ENCODE results near the gene BCLAF1.

The BCLAF1 gene

GRCh38 chr6:136304410-136304809 is 14.8 kb upstream of the BCLAF1 start:
- Histone ChIP-seq H3K27me3 (ENCODE audit: insufficient read depth, low read length) (peaks cover 5% of the 10 kb centered on the region), H3K9me3 (ENCODE audit: low read length) (no peaks in the 10 kb centered on the region), H3K4me1 (ENCODE audit: insufficient read depth, low read length) (peaks cover 8% of the 10 kb centered on the region), H2AFZ (ENCODE audit: low read depth, low read length) (no peak overlapping the region), H3K36me3 (ENCODE audit: insufficient read depth, low read length) (no peaks in the 10 kb centered on the region), H3K4me3 (ENCODE audit: low read length) (no peak overlapping the region)

GRCh38 chr6:136303516-136303915 is 13.9 kb upstream of the BCLAF1 start:
- no peaks in the 10 kb centered on the region for H3K36me3 ChIP-seq (ENCODE audit: insufficient read depth, low read length)
- no peak overlapping the region for H3K4me3 ChIP-seq (ENCODE audit: low read length)

GRCh38 chr6:136294621-136295020 is 5.0 kb upstream of the BCLAF1 start:
- Histone ChIP-seq H3K4me3 (ENCODE audit: low read length) (no peak overlapping the region), H3K9me3 (ENCODE audit: low read length) (no peaks in the 10 kb centered on the region), H3K36me3 (ENCODE audit: insufficient read depth, low read length) (no peaks in the 10 kb centered on the region), H3K27me3 (ENCODE audit: insufficient read depth, low read length) (no peaks in the 10 kb centered on the region), H3K4me1 (ENCODE audit: insufficient read depth, low read length) (peaks cover 9% of the 10 kb centered on the region), H2AFZ (ENCODE audit: low read depth, low read length) (no peak overlapping the region)

More at GRCh38 chr6:136303516-136303915, 13.9 kb upstream of the BCLAF1 start:
- H3K9me3 ChIP-seq (ENCODE audit: low read length), result no peaks in the 10 kb centered on the region
- peaks cover 5% of the 10 kb centered on the region for H3K27me3 ChIP-seq (ENCODE audit: insufficient read depth, low read length)
- no peak overlapping the region for H2AFZ ChIP-seq (ENCODE audit: low read depth, low read length)
- H3K4me1 ChIP-seq (ENCODE audit: insufficient read depth, low read length), result peaks cover 8% of the 10 kb centered on the region

GRCh38 chr6:136290410-136291010 is 864 bp upstream of the BCLAF1 start:
- no peaks in the 10 kb centered on the region for H3K27me3 ChIP-seq (ENCODE audit: insufficient read depth, low read length)
- peaks cover 22% of the 10 kb centered on the region for H3K4me1 ChIP-seq (ENCODE audit: insufficient read depth, low read length)
- peak overlapping the region; percentile 92 for H3K4me3 ChIP-seq (ENCODE audit: low read length)
- H2AFZ ChIP-seq (ENCODE audit: low read depth, low read length), result peak overlapping the region; percentile 47
- H3K36me3 ChIP-seq (ENCODE audit: insufficient read depth, low read length), result no peaks in the 10 kb centered on the region
- no peaks in the 10 kb centered on the region for H3K9me3 ChIP-seq (ENCODE audit: low read length)

- Histone ChIP-seq H3K4me1 (ENCODE audit: insufficient read depth, low read length) (peaks cover 25% of the 10 kb centered on the region), H2AFZ (ENCODE audit: low read depth, low read length) (peak overlapping the region; percentile 39), H3K9me3 (ENCODE audit: low read length) (no peaks in the 10 kb centered on the region), H3K27me3 (ENCODE audit: insufficient read depth, low read length) (no peaks in the 10 kb centered on the region), H3K36me3 (ENCODE audit: insufficient read depth, low read length) (no peaks in the 10 kb centered on the region), H3K4me3 (ENCODE audit: low read length) (peak overlapping the region; percentile 92)
Measured at GRCh38 chr6:136289327-136289578, 393 bp downstream of the BCLAF1 start.

- Histone ChIP-seq H3K36me3 (ENCODE audit: insufficient read depth, low read length) (no peaks in the 10 kb centered on the region), H3K9me3 (ENCODE audit: low read length) (no peaks in the 10 kb centered on the region), H3K27me3 (ENCODE audit: insufficient read depth, low read length) (no peaks in the 10 kb centered on the region), H3K4me1 (ENCODE audit: insufficient read depth, low read length) (peaks cover 25% of the 10 kb centered on the region), H3K4me3 (ENCODE audit: low read length) (peak overlapping the region; percentile 92), H2AFZ (ENCODE audit: low read depth, low read length) (no peak overlapping the region)
Measured at GRCh38 chr6:136288566-136289326, 900 bp downstream of the BCLAF1 start.

GRCh38 chr6:136284909-136285308 is 4.7 kb downstream of the BCLAF1 start:
- Histone ChIP-seq H3K27me3 (ENCODE audit: insufficient read depth, low read length) (no peaks in the 10 kb centered on the region), H3K9me3 (ENCODE audit: low read length) (no peaks in the 10 kb centered on the region), H3K36me3 (ENCODE audit: insufficient read depth, low read length) (peaks cover 19% of the 10 kb centered on the region), H3K4me3 (ENCODE audit: low read length) (no peak overlapping the region), H2AFZ (ENCODE audit: low read depth, low read length) (no peak overlapping the region), H3K4me1 (ENCODE audit: insufficient read depth, low read length) (peaks cover 19% of the 10 kb centered on the region)

- H3K9me3 ChIP-seq (ENCODE audit: low read length), result no peaks in the 10 kb centered on the region
- H2AFZ ChIP-seq (ENCODE audit: low read depth, low read length), result no peak overlapping the region
- H3K4me3 ChIP-seq (ENCODE audit: low read length), result no peak overlapping the region
- peaks cover 33% of the 10 kb centered on the region for H3K36me3 ChIP-seq (ENCODE audit: insufficient read depth, low read length)
- no peaks in the 10 kb centered on the region for H3K27me3 ChIP-seq (ENCODE audit: insufficient read depth, low read length)
- H3K4me1 ChIP-seq (ENCODE audit: insufficient read depth, low read length), result peaks cover 13% of the 10 kb centered on the region
Measured at GRCh38 chr6:136282906-136283305, 6.7 kb downstream of the BCLAF1 start.

GRCh38 chr6:136280032-136280609 is 9.5 kb downstream of the BCLAF1 start:
- no peak overlapping the region for H2AFZ ChIP-seq (ENCODE audit: low read depth, low read length)
- H3K27me3 ChIP-seq (ENCODE audit: insufficient read depth, low read length), result no peaks in the 10 kb centered on the region
- peaks cover 49% of the 10 kb centered on the region for H3K36me3 ChIP-seq (ENCODE audit: insufficient read depth, low read length)
- no peaks in the 10 kb centered on the region for H3K9me3 ChIP-seq (ENCODE audit: low read length)
- peaks cover 6% of the 10 kb centered on the region for H3K4me1 ChIP-seq (ENCODE audit: insufficient read depth, low read length)
- H3K4me3 ChIP-seq (ENCODE audit: low read length), result no peak overlapping the region

GRCh38 chr6:136274062-136274461 is 15.6 kb downstream of the BCLAF1 start:
- H3K36me3 ChIP-seq (ENCODE audit: insufficient read depth, low read length), result peaks cover 80% of the 10 kb centered on the region
- no peak overlapping the region for H2AFZ ChIP-seq (ENCODE audit: low read depth, low read length)

GRCh38 chr6:136265101-136265500 is 24.5 kb downstream of the BCLAF1 start:
- H3K27me3 ChIP-seq (ENCODE audit: insufficient read depth, low read length), result no peaks in the 10 kb centered on the region
- peaks cover 91% of the 10 kb centered on the region for H3K36me3 ChIP-seq (ENCODE audit: insufficient read depth, low read length)
- H3K4me3 ChIP-seq (ENCODE audit: low read length), result no peak overlapping the region
- H3K4me1 ChIP-seq (ENCODE audit: insufficient read depth, low read length), result no peaks in the 10 kb centered on the region
- no peaks in the 10 kb centered on the region for H3K9me3 ChIP-seq (ENCODE audit: low read length)
- H2AFZ ChIP-seq (ENCODE audit: low read depth, low read length), result no peak overlapping the region

More at GRCh38 chr6:136274062-136274461, 15.6 kb downstream of the BCLAF1 start:
- Histone ChIP-seq H3K4me1 (ENCODE audit: insufficient read depth, low read length) (no peaks in the 10 kb centered on the region), H3K9me3 (ENCODE audit: low read length) (no peaks in the 10 kb centered on the region), H3K27me3 (ENCODE audit: insufficient read depth, low read length) (no peaks in the 10 kb centered on the region), H3K4me3 (ENCODE audit: low read length) (no peak overlapping the region)

GRCh38 chr6:136262940-136263339 is 26.7 kb downstream of the BCLAF1 start:
- H3K9me3 ChIP-seq (ENCODE audit: low read length), result no peaks in the 10 kb centered on the region
- H3K4me1 ChIP-seq (ENCODE audit: insufficient read depth, low read length), result no peaks in the 10 kb centered on the region
- peaks cover 89% of the 10 kb centered on the region for H3K36me3 ChIP-seq (ENCODE audit: insufficient read depth, low read length)
- no peak overlapping the region for H3K4me3 ChIP-seq (ENCODE audit: low read length)
- H3K27me3 ChIP-seq (ENCODE audit: insufficient read depth, low read length), result no peaks in the 10 kb centered on the region
- no peak overlapping the region for H2AFZ ChIP-seq (ENCODE audit: low read depth, low read length)

- Histone ChIP-seq H3K4me3 (ENCODE audit: low read length) (no peak overlapping the region), H3K36me3 (ENCODE audit: insufficient read depth, low read length) (peaks cover 29% of the 10 kb centered on the region), H3K9me3 (ENCODE audit: low read length) (no peaks in the 10 kb centered on the region), H3K27me3 (ENCODE audit: insufficient read depth, low read length) (no peaks in the 10 kb centered on the region), H2AFZ (ENCODE audit: low read depth, low read length) (no peak overlapping the region), H3K4me1 (ENCODE audit: insufficient read depth, low read length) (peaks cover 7% of the 10 kb centered on the region)
Measured at GRCh38 chr6:136254851-136255466, 34.7 kb downstream of the BCLAF1 start.
